ENCODE results near the gene GSTA2. TPM values are rescaled to one million over a fixed set of nuclear protein-coding genes. Genes with fewer than 3 reads are reported as not detected.

GSTA2 gene
- 0.07 TPM in 2 of 5 replicates, not detected in the others for total RNA-seq (2022; extraction: Qiagen RNA extraction)

DNA sequence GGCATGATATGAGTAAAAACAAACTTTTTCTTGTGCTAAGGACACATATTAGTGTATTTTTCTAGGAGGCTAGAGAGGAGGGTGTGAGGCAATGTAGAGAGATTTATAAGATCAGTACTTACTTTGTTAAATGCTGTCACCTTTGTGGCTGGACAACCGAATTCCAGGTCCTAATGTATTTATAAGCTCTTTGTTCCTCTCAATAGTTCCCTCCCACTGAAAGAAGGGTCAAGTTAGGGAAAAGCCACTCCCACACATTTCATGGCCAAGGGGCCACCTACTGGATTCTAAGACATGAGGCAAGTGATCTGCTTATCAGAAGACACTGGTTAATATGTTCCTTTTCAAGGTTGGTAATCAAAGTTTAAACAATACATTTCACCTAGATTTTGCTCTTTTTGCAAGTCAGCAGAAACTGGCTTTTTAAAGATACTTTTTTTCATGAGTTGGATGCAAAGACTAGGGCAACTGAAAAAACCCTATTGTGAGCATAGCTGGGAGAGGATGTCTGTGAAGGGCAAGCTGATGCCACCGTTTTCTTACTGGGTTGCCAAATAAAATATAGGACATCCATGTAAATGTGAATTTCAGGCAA, at the start of gene GSTA2:
TSS of gene GSTA2 (minus strand) at position 154 of the 595 bp plus-strand sequence. CDS start 5,528 bp downstream, outside the sequence.

DNA sequence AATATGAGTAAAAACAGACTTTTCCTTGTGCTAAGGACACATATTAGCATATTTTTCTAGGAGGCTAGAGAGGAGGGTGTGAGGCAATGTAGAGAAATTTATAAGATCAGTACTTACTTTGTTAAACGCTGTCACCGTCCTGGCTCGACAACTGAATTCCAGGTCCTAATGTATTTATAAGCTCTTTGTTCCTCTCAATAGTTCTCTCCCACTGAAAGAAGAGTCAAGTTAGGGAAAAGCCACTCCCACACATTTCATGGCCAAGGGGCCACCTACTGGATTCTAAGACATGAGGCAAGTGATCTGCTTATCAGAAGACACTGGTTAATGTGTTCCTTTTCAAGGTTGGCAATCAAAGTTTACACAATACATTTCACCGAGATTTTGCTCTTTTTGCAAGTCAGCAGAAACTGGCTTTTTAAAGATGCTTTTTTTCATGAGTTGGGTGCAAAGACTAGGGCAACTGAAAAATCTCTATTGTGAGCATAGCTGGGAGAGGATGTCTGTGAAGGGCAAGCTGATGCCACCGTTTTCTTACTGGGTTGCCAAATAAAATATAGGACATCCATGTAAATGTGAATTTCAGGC, 40.5 kb upstream of the GSTA2 start, which contains the start of gene GSTA1:
TSS of gene GSTA1 (minus strand) at position 149 of the 588 bp plus-strand sequence. CDS start 4,549 bp downstream, outside the sequence.

Other genes starting within 250 kb of the GSTA2 start
- 31.7 to 38.6 TPM (median 36.5 TPM) in 5 replicates for gene TRAM2, start 186.4 kb downstream of the GSTA2 start, total RNA-seq (2022; extraction: Qiagen RNA extraction)
- gene TMEM14A, start 92.4 kb downstream of the GSTA2 start, total RNA-seq (2022; extraction: Qiagen RNA extraction) = 36.3 to 44.6 TPM (median 39.5 TPM) in 5 replicates
- gene GSTA1, start 40.3 kb upstream of the GSTA2 start, total RNA-seq (2022; extraction: Qiagen RNA extraction) = 0.07 TPM in 1 of 5 replicates, not detected in the others
- not detected in 5 replicates for gene GSTA5, start 77.3 kb upstream of the GSTA2 start, total RNA-seq (2022; extraction: Qiagen RNA extraction)
- not detected in 5 replicates for gene GSTA3, start 146.2 kb upstream of the GSTA2 start, total RNA-seq (2022; extraction: Qiagen RNA extraction)
- 7.9 to 9.0 TPM (median 8.5 TPM) in 5 replicates for gene GSTA4, start 231.8 kb upstream of the GSTA2 start, total RNA-seq (2022; extraction: Qiagen RNA extraction)